K562 (cell line): ENCODE data around the gene DBT. TPM values are rescaled to one million over a fixed set of nuclear protein-coding genes. Genes with fewer than 3 reads are reported as not detected.
A peak's percentile ranks its signal among the peaks of the same experiment; 100 is the strongest.

ENCODE experiments used
- ATAC-seq: fragments of 200-7000 bp; cut with Tn5 transposase; 3 replicates; pipeline ENCODE4 v1.9.1; 2020; ENCODE audit warnings: moderate library complexity
- BruUV-seq: library from RNA; stranded (reverse); fragments of 400-500 nt; replicated peaks from 2 replicates; lab custom pipeline; 2021; lab: Mats Ljungman, UMichigan
- CTCF ChIA-PET: fragments of 300-600 bp; formaldehyde crosslinking; extraction: SDS; loops from one replicate; lab custom pipeline; 2021; ENCODE audit warnings: low intra/inter-chr PET ratio; lab: Yijun Ruan, JAX
- POLR2A ChIA-PET: fragments of 300-600, 350-650 bp; sonication (Branson Sonifier 250); formaldehyde crosslinking; extraction: SDS; loops from one replicate; lab custom pipeline; 2021; ENCODE audit warnings: antibody characterized with exemption, inconsistent platforms; lab: Yijun Ruan, JAX
- DNase-seq, 4 experiments: peaks; one replicate each; pipeline versions ENCODE4 v3.0.0 to v3.0.0-alpha.2; 2011 to 2018; ENCODE audit warnings: low spot score in 3 of 4, mixed read lengths in 3 of 4; ENCODE audit errors: extremely low read depth in 1 of 4
- FAIRE-seq: peaks from 2 replicates; lab custom pipeline; 2011; peaks lifted over from hg19 to GRCh38; lab: Jason Lieb, UNC
- H2AFZ ChIP-seq: 2 replicates; pipeline ENCODE4 v1.6.0; 2011; ENCODE audit warnings: low read depth, low read length, control low read depth, inconsistent platforms
- H3K27ac ChIP-seq: fragments of 200-600 bp; 3 replicates; pipeline ENCODE4 v1.8.0; 2011; ENCODE audit warnings: low read depth, mild to moderate bottlenecking, control low read depth, inconsistent platforms, low read length, moderate library complexity, mixed read lengths; ENCODE audit errors: extremely low read depth
- H3K27me3 ChIP-seq, 2 experiments: fragments of 300-600 bp in 1 of 2; 2 replicates in 1 of 2; 3 replicates in 1 of 2; pipeline versions ENCODE4 v1.6.0 to v1.8.0; 2011; ENCODE audit warnings: inconsistent platforms in 2 of 2, low read length in 2 of 2, mild to moderate bottlenecking in 1 of 2, mixed read lengths in 1 of 2, moderate library complexity in 1 of 2; ENCODE audit not compliant: control insufficient read depth in 2 of 2, insufficient read depth in 2 of 2
- H3K36me3 ChIP-seq: fragments of 300-600 bp; 3 replicates; pipeline ENCODE4 v1.8.0; 2011; ENCODE audit warnings: mild to moderate bottlenecking, low read length, inconsistent platforms; ENCODE audit not compliant: control insufficient read depth, insufficient read depth
- H3K4me1 ChIP-seq, 2 experiments: fragments of 200-600 bp in 1 of 2; replicated peaks in 1 of 2; 2 replicates in 1 of 2; 3 replicates in 1 of 2; pipeline versions ENCODE4 v1.5.1 to v1.8.0; 2011; ENCODE audit warnings: inconsistent platforms in 2 of 2, low read length in 2 of 2, mild to moderate bottlenecking in 1 of 2, mixed read lengths in 1 of 2, moderate library complexity in 1 of 2; ENCODE audit not compliant: control insufficient read depth in 2 of 2, insufficient read depth in 2 of 2
- H3K4me2 ChIP-seq: 2 replicates; pipeline ENCODE4 v1.6.1; 2011; ENCODE audit warnings: low read length, control low read depth, inconsistent platforms, mixed read lengths; ENCODE audit not compliant: insufficient read depth
- H3K4me3 ChIP-seq: fragments of 200-600 bp; sonication (generic), shearing (Covaris generic); 2 replicates; pipeline ENCODE4 v1.5.1; 2016; ENCODE audit warnings: control low read depth, inconsistent platforms
- H3K79me2 ChIP-seq: fragments of 200-600 bp; 3 replicates; pipeline ENCODE4 v1.8.0; 2011; ENCODE audit warnings: low read length, inconsistent platforms; ENCODE audit not compliant: control insufficient read depth, insufficient read depth
- H3K9ac ChIP-seq, 2 experiments: 2 replicates each; pipeline versions ENCODE4 v1.6.0 to v1.6.1; 2011; ENCODE audit warnings: low read depth in 2 of 2, low read length in 2 of 2, control low read depth in 1 of 2, inconsistent platforms in 1 of 2, mild to moderate bottlenecking in 1 of 2, mixed read lengths in 1 of 2; ENCODE audit not compliant: insufficient read depth in 1 of 2
- H3K9me1 ChIP-seq: one replicate; pipeline ENCODE4 v1.6.0; 2011; ENCODE audit warnings: inconsistent platforms, mild to moderate bottlenecking, low read length, moderate library complexity; ENCODE audit not compliant: control insufficient read depth, insufficient read depth
- H3K9me3 ChIP-seq: replicated peaks from 2 replicates; pipeline ENCODE4 v1.5.1; 2011; ENCODE audit warnings: low read depth, low read length, inconsistent platforms; ENCODE audit not compliant: control insufficient read depth, insufficient read depth
- H4K20me1 ChIP-seq: replicated peaks from 2 replicates; pipeline ENCODE4 v1.6.1; 2011; ENCODE audit warnings: low read length, inconsistent platforms, mixed read lengths; ENCODE audit not compliant: control insufficient read depth, insufficient read depth
- HNRNPUL1 ChIP-seq: fragments of 200-400 bp; formaldehyde crosslinking; IDR thresholded peaks from 2 replicates; pipeline ENCODE4 v1.6.1; 2017; ENCODE audit warnings: low read length
- L3MBTL2 ChIP-seq: fragments of 450-650 bp; IDR thresholded peaks from 2 replicates; pipeline ENCODE4 v1.6.1; 2016; ENCODE audit warnings: mild to moderate bottlenecking, moderate library complexity
- MEF2D ChIP-seq: conservative IDR thresholded peaks from 2 replicates; pipeline ENCODE4 v1.6.1; 2016; ENCODE audit warnings: low read depth, missing genetic modification characterization, missing compliant biosample characterization
- RAD51 ChIP-seq: fragments of 450-650 bp; IDR thresholded peaks from 2 replicates; pipeline ENCODE4 v1.7.1; 2016; ENCODE audit warnings: low read depth, mild to moderate bottlenecking, borderline replicate concordance
- RB1 ChIP-seq: fragments of 450-650 bp; IDR thresholded peaks from 2 replicates; pipeline ENCODE4 v1.6.1; 2017; ENCODE audit warnings: low read depth, mild to moderate bottlenecking
- SREBF2 ChIP-seq: sonication (generic); formaldehyde crosslinking; IDR thresholded peaks from 2 replicates; pipeline ENCODE4 v1.4.0; 2020; ENCODE audit warnings: mild to moderate bottlenecking, missing genetic modification reagents
- TAL1 ChIP-seq: fragments of 450-650 bp; IDR thresholded peaks from 2 replicates; pipeline ENCODE4 v1.6.1; 2016; ENCODE audit warnings: mild to moderate bottlenecking
- TCF3 ChIP-seq: sonication (generic); formaldehyde crosslinking; IDR thresholded peaks from 2 replicates; pipeline ENCODE4 v1.4.0; 2020; ENCODE audit warnings: mild to moderate bottlenecking, missing genetic modification reagents
- ZFP30 ChIP-seq: fragments of 250-450 bp; sonication (Bioruptor Pico); IDR thresholded peaks from 2 replicates; pipeline ENCODE4 v1.8.0; 2022; ENCODE audit warnings: moderate library complexity, mild to moderate bottlenecking, inconsistent platforms, borderline replicate concordance
- ZNF121 ChIP-seq: sonication (generic); formaldehyde crosslinking; conservative IDR thresholded peaks from 2 replicates; pipeline ENCODE4 v1.8.0; 2022; ENCODE audit warnings: missing genetic modification reagents
- ZSCAN32 ChIP-seq: fragments of 450-650 bp; formaldehyde crosslinking; IDR thresholded peaks from 2 replicates; pipeline ENCODE4 v1.4.0; 2020; ENCODE audit warnings: mild to moderate bottlenecking, moderate library complexity
- WGBS: fragments of 100-300 bp; shearing (Covaris generic); methylation state at CpG from one replicate; pipeline ENCODE4 v1.1.6; 2016; ENCODE audit warnings: low coverage, mixed read lengths; ENCODE audit not compliant: insufficient coverage; ENCODE audit errors: missing lambda C conversion rate; 5-methylcytosine and 5-hydroxymethylcytosine counted together
- in situ Hi-C: fragments of 300-500 bp; cut with MboI; formaldehyde crosslinking; loops from 4 replicates; pipeline ENCODE4 v1.15.0; 2018; ENCODE audit warnings: inconsistent platforms, mixed read lengths
- intact Hi-C: fragments of 100-400 bp; cut with micrococcal nuclease; formaldehyde crosslinking; loops from 2 replicates; pipeline ENCODE4 v1.14.2; 2022
- polyA plus RNA-seq, 8 experiments: library from polyadenylated mRNA; depleted of rRNA in 4 of 8; stranded (reverse) in 5 of 8; unstranded in 3 of 8; fragments of >200 nt; fragmentation: Nextera tagmentation in 2 of 8; fragmentation: Illumina TruSeq in 1 of 8; extraction: Ambion mirVana in 2 of 8; extraction: Trizol in 1 of 8; gene quantifications; 2 replicates each; pipeline versions ENCODE4 v1.2.1 to v1.2.3, GENCODE V29; 2011 to 2014; ENCODE audit warnings: inconsistent platforms in 1 of 8, missing spikeins in 1 of 8
- total RNA-seq, 7 experiments: library from RNA; depleted of rRNA in 6 of 7; stranded (reverse); fragments of >200 nt in 6 of 7; fragmentation: Illumina TruSeq in 2 of 7; extraction: Trizol in 2 of 7; gene quantifications; 2 replicates each; pipeline versions ENCODE4 v1.2.1 to v1.2.3, GENCODE V29; 2011 to 2021; ENCODE audit warnings: low replicate concordance in 1 of 7
- TF ChIP-seq, protein P1 (sequence below), 2 experiments: fragments of 450-650 bp in 1 of 2; sonication (generic) in 1 of 2; formaldehyde crosslinking; conservative IDR thresholded peaks; 2 replicates each; pipeline versions ENCODE4 v1.4.0 to v1.8.1; 2020 to 2022; ENCODE audit warnings: mild to moderate bottlenecking in 1 of 2, missing genetic modification reagents in 1 of 2

DBT gene
- total and polyA plus RNA-seq, 9 of the 15 experiments (the other 6 are each of a cell fraction or from before 2014, with no cell fraction given), result 2.7 to 13.5 (median 7.3) TPM

DNA sequence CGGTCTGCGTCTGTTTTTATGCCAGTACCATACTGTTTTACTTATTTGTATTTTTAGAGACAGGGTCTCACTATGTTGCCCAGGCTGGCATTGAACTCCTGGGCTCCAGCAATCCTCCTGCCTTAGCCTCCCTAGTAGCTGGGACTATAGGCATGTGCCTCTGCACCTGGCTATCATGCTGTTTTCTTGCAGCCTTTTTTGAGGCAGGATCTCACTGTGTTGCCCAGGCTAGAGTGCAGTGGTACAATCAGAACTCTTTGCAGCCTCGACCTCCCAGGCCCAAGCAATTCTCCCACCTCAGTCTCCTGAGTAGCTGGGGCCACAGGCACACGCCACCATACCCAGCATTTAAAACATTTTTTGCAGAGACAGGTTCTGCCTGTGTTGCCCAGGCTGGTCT lies 66.3 kb downstream of the DBT start:
- DNase-seq (no peak), FAIRE-seq (no peak), ATAC-seq (no peak)
- no peaks in the 10 kb centered on the region for H3K9me1 ChIP-seq
- no peaks in the 10 kb centered on the region for H4K20me1 ChIP-seq
- H3K36me3 ChIP-seq, result peaks cover 4% of the 10 kb centered on the region; the same call in 1 of the 3 replicates
- POLR2A ChIA-PET, result interaction anchor here (1.0 to 1.4 kb wide), 2 partner anchors 9 to 29 kb away, joined by 3 to 4 read pairs; no protein-coding TSS in a partner anchor
- CTCF ChIA-PET, result no interaction called here
- in situ Hi-C loops, result no loop called here
- H3K27ac ChIP-seq, result no peak overlapping the region
- no peak overlapping the region for H2AFZ ChIP-seq
- no peaks in the 10 kb centered on the region for H3K4me1 ChIP-seq
- BruUV-seq, result no TSS peak
- H3K79me2 ChIP-seq, result no peaks in the 10 kb centered on the region
- no peaks in the 10 kb centered on the region for H3K9me3 ChIP-seq
- H3K27me3 ChIP-seq, result no peaks in the 10 kb centered on the region
- intact Hi-C loops, result no loop called here
- H3K4me3 ChIP-seq, result no peak overlapping the region
- TF ChIP-seq ZNF121, result peak; percentile 87
- no peak for TF ChIP-seq RB1
- TF ChIP-seq, all 486 proteins: peak for 1
- WGBS, result 77% methylated on average over 4 of the region's 4 CpGs
- Histone ChIP-seq H3K4me2 (no peak overlapping the region), H3K9ac (no peak overlapping the region)

DNA sequence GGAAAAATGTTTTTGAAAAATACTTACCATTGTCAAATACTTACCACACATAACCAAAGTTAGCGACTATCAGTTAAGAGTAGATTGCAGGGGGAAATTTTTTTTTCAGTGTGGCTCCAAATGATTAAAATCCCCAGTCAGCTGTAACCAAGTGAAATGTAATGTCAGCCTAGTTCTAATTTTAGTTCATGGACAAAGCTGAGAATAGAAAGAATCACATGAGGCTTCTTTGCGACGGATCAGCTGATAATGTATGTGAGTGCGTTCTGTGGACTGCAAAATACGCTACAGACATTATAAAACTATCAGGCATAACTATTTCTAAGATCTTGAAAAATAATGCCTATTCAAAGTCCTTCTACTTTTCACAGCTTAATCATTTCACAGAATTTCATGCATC lies 71.5 kb downstream of the DBT start, which contains the start of gene LRRC39:
LRRC39 (minus strand) TSS at position 166 of the 400 bp plus-strand sequence. CDS start 9,740 bp downstream, outside the sequence.
- Histone ChIP-seq H3K27me3 (no peaks in the 10 kb centered on the region), H3K9ac (no peak within 1 kb of the TSS; a peak in 1 of 4 replicates), H3K9me3 (no peaks in the 10 kb centered on the region), H3K79me2 (no peaks in the 10 kb centered on the region), H3K4me1 (no peaks in the 10 kb centered on the region), H3K27ac (no peak within 1 kb of the TSS), H3K9me1 (no peaks in the 10 kb centered on the region), H3K4me3 (no peak within 1 kb of the TSS), H2AFZ (peak within 1 kb of the TSS; percentile 38; the same call in 1 of the 2 replicates), H3K4me2 (no peak within 1 kb of the TSS), H3K36me3 (no peaks in the 10 kb centered on the region), H4K20me1 (no peaks in the 10 kb centered on the region)
- no TSS peak for BruUV-seq
- intact Hi-C loops (no loop called here), in situ Hi-C loops (no loop called here)
- ATAC-seq (peak; percentile 40; the same call in 2 of the 3 replicates), DNase-seq (peak in 2 of 4 experiments; percentile 9 to 27), FAIRE-seq (no peak)
- CTCF ChIA-PET, result interaction anchor here (0.6 kb wide), 1 partner anchor 788 kb away, joined by 3 read pairs; no protein-coding TSS in a partner anchor
- no peak for TF ChIP-seq HNRNPUL1
- TF ChIP-seq, protein P1, sequence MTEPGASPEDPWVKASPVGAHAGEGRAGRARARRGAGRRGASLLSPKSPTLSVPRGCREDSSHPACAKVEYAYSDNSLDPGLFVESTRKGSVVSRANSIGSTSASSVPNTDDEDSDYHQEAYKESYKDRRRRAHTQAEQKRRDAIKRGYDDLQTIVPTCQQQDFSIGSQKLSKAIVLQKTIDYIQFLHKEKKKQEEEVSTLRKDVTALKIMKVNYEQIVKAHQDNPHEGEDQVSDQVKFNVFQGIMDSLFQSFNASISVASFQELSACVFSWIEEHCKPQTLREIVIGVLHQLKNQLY (CRISPR knock-in tag; conservative IDR thresholded peaks at IDR 0.05), result no peak
- TF ChIP-seq RAD51, result peak; percentile 33; the same call in 1 of the 2 replicates
- TF ChIP-seq ZFP30, result no peak
- 0 out of 2 replicates have a peak, but pooled peaks have one; percentile 5 for TF ChIP-seq TAL1
- TF ChIP-seq TCF3 (CRISPR knock-in tag), result 0 out of 2 replicates have a peak, but pooled peaks have one; percentile 15
- no peak for TF ChIP-seq ZSCAN32 (CRISPR knock-in tag)
- TF ChIP-seq MEF2D (tag), result peak; percentile 96
- no peak for TF ChIP-seq SREBF2
- peak; percentile 63; the same call in 1 of the 2 replicates for TF ChIP-seq L3MBTL2
- whole genome bisulfite sequencing, result 17% methylated on average over 5 of the region's 5 CpGs
- POLR2A ChIA-PET, result no interaction called here
